Mucosa of stomach (tissue), 1 donor: ENCODE results near the gene SALL4.
A peak's percentile ranks its signal among the peaks of the same experiment; 100 is the strongest.
"Not testable (repeated sequence)": the region's sequence is repeated elsewhere in the genome, so short reads cannot be mapped to it uniquely, and the experiment has no call there.

Source experiments
- H3K27me3 ChIP-seq: one replicate; pipeline ENCODE4 v1.7.0; 2013; ENCODE audit warnings: mild to moderate bottlenecking, low read length; ENCODE audit not compliant: control insufficient read depth, insufficient read depth
- H3K36me3 ChIP-seq: one replicate; pipeline ENCODE4 v1.7.0; 2013; ENCODE audit warnings: low read length; ENCODE audit not compliant: control insufficient read depth, insufficient read depth
- H3K4me1 ChIP-seq: one replicate; pipeline ENCODE4 v1.7.0; 2013; ENCODE audit warnings: mild to moderate bottlenecking, low read length; ENCODE audit not compliant: control insufficient read depth, insufficient read depth
- H3K4me3 ChIP-seq: one replicate; pipeline ENCODE4 v1.7.0; 2013; ENCODE audit warnings: low read length
- H3K9ac ChIP-seq: one replicate; pipeline ENCODE4 v1.7.0; 2013; ENCODE audit warnings: mild to moderate bottlenecking, low read length, moderate library complexity
- H3K9me3 ChIP-seq: one replicate; pipeline ENCODE4 v1.7.0; 2013; ENCODE audit warnings: mild to moderate bottlenecking, low read length, moderate library complexity; ENCODE audit not compliant: control insufficient read depth
- donor health status: Pancreatic carcinoma.

The SALL4 gene

DNA sequence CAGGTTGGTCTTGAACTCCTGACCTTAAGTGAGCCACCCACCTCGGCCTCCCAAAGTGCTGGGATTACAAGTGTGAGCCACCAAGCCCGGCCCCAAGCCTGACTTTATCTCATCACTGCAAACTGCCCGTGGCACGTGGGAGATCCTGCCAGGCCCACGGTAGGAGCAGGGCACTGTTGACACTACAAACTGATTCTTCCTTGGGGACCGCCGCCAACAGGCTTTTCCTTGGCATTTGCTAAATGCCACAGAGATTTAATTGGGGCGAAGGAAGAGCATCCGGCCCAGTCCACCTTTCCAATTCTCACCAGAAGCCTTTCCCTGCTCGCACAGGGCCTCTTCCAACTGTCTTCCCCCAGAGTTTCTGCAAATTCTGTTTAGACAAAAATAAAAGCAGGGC lies 45.1 kb downstream of the SALL4 start:
- no peaks in the 10 kb centered on the region for H3K36me3 ChIP-seq
- H3K27me3 ChIP-seq = no peaks in the 10 kb centered on the region
- peaks cover 59% of the 10 kb centered on the region for H3K4me1 ChIP-seq
- H3K9ac ChIP-seq = no peak overlapping the region
- no peaks in the 10 kb centered on the region for H3K9me3 ChIP-seq
- H3K4me3 ChIP-seq = no peak overlapping the region

DNA sequence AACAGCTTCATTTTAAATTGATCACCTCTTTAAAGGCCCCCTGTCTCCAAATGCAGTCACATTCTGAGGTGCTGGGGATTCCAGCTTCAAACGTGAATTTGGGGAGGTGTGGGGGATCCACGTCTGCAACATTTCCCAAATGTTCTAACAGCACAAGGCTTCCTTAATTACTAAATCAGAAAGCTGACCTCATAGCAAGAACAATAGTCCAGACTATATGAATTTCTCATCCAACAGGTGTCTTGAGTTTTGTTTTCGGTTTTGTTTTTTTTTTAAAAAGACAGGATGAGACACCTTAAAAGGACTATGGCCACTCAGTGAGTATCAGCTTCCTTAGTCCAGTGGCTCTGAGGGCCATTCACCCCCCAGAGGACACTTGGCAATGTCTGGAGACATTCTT lies 45.7 kb downstream of the SALL4 start:
- Histone ChIP-seq H3K4me1 (peaks cover 61% of the 10 kb centered on the region), H3K27me3 (no peaks in the 10 kb centered on the region), H3K9me3 (no peaks in the 10 kb centered on the region), H3K36me3 (no peaks in the 10 kb centered on the region), H3K4me3 (no peak overlapping the region), H3K9ac (no peak overlapping the region)

DNA sequence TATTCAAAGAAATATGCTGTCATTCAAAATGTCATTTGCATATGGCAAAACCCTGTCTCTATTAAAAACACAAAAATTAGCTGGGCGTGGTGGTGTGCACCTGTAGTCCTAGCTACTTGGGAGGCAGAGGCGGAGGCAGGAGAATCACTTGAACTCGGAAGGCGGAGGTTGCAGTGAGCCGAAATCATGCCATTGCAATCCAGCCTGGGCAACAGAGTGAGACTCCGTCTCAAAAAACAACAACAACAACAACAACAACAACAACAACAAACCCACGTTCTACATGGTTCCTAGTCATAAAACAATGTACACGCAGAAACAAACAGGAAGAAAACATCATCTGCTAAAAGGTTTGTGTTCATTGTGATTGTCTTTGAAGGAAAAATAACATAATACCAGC lies 49.1 kb downstream of the SALL4 start:
- H3K9me3 ChIP-seq, H3K36me3 ChIP-seq, H3K27me3 ChIP-seq, H3K4me3 ChIP-seq, H3K9ac ChIP-seq: not testable (repeated sequence)
- H3K4me1 ChIP-seq = peaks cover 52% of the 10 kb centered on the region

DNA sequence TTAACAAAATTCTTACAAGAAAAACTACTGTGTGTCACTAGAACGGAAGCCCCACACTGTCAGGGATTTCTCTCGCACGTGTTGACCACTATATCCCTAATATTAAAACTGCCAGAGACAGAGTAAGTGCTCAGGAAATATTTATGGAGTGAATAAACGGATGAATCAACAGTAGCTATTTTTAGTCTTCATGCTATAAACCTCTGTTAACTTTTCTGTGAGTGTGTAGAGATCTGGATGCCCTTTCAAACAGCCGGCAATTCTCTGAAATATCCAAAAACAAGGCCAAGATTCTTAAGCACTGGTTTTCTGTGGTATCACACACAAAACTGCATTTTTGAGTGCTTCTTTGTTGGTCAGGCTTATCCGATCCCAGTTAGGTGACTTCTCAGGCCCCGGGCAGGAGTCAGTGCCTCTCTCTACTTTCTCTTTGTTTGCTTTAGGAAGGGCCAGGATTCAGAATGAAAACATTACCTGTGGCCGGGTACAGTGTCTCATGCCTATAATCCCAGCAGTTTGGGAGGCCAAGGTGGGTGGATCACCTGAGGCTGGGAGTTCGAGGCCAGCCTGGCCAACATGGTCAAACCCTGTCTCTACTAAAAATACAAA lies 49.9 kb downstream of the SALL4 start:
- H3K9ac ChIP-seq = peak overlapping the region; percentile 54
- peaks cover 50% of the 10 kb centered on the region for H3K4me1 ChIP-seq
- H3K9me3 ChIP-seq = no peaks in the 10 kb centered on the region
- no peaks in the 10 kb centered on the region for H3K36me3 ChIP-seq
- no peak overlapping the region for H3K4me3 ChIP-seq
- no peaks in the 10 kb centered on the region for H3K27me3 ChIP-seq

DNA sequence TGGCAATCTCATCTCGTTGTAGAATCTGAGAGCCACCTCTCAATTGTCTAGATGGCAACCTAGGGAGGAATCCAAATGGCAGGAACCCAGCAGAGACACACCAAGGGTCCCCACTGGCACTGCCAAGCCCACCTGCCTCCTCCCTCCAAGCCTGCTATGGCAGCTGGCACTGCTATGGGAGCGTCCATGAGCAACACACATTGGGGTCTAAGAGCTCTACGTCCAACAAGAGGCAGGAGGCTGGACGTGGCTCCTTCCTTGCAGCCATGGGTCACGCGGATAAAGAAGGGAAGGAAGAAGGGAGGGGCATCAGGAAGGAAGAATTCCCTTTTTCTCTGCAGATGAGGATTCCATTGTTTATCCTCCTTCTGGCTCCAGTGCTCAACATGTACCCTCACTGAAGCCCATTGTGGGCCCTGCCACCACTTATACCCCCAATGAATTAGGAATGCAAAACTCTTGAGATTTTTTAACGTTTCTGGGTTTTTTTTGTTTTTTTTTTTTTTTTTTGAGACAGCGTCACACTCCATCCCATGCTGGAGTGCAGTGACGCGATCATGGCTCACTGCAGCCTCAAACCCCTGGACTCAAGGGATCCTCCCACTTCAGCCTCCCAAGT lies 51.4 kb downstream of the SALL4 start:
- Histone ChIP-seq H3K4me3 (no peak overlapping the region), H3K9ac (peak overlapping the region; percentile 65), H3K27me3 (no peaks in the 10 kb centered on the region), H3K36me3 (no peaks in the 10 kb centered on the region), H3K4me1 (peaks cover 47% of the 10 kb centered on the region), H3K9me3 (no peaks in the 10 kb centered on the region)

DNA sequence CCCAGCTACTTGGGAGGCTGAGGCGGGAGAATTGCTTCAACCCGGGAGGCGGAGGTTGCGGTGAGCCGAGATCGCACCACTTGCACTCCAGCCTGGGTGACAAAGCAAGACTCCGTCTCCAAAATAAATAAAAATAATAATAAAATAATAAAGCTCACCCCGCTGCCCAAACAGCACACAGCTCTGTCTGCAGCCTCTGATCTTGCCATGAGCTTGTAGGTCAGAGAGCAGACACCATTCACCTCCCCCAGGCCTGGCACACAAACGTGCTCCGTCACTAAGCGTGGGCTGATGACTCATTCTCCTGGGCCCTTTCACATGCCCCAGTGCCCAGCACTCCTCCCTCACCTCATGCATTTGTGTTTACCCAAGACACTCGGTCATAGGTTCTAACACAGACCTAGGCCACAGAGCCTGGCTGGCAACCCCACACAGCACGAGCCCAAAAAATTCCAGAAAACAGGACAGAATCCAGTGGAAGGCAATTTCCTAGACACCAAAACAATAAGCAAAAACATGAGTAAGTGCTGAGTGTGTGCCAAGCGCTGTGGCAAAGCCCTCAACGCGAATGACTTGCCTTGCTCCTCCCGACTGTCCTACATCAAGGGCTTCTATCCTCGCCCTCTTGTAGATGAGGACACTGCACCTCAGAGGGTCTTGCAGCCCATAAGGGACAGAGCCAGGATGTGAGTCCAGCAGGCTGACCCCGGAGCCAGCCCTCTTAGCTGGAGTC lies 52.1 kb downstream of the SALL4 start:
- no peaks in the 10 kb centered on the region for H3K27me3 ChIP-seq
- H3K36me3 ChIP-seq = no peaks in the 10 kb centered on the region
- no peaks in the 10 kb centered on the region for H3K9me3 ChIP-seq
- H3K4me3 ChIP-seq = no peak overlapping the region
- peaks cover 51% of the 10 kb centered on the region for H3K4me1 ChIP-seq
- peak overlapping the region; percentile 65 for H3K9ac ChIP-seq

DNA sequence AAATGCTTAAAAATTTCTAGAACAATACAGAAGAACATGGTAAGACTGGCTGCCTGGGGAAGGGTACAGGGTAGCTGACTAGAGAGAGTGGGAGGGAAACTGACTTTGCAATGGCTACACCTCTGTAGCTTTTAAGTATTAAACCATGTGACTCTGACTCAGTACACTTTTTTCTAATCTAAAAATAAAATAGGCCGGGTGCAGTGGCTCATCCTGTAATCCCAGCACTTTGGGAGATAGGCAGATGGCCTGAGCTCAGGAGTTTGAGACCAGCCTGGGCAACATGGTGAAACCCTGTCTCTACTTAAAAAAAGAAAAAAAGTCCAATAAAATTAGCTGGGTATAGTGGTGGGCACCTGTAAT lies 52.7 kb downstream of the SALL4 start:
- H3K27me3 ChIP-seq = no peaks in the 10 kb centered on the region
- peak overlapping the region; percentile 32 for H3K9ac ChIP-seq
- no peaks in the 10 kb centered on the region for H3K36me3 ChIP-seq
- H3K4me3 ChIP-seq = no peak overlapping the region
- peaks cover 56% of the 10 kb centered on the region for H3K4me1 ChIP-seq
- H3K9me3 ChIP-seq = no peaks in the 10 kb centered on the region

DNA sequence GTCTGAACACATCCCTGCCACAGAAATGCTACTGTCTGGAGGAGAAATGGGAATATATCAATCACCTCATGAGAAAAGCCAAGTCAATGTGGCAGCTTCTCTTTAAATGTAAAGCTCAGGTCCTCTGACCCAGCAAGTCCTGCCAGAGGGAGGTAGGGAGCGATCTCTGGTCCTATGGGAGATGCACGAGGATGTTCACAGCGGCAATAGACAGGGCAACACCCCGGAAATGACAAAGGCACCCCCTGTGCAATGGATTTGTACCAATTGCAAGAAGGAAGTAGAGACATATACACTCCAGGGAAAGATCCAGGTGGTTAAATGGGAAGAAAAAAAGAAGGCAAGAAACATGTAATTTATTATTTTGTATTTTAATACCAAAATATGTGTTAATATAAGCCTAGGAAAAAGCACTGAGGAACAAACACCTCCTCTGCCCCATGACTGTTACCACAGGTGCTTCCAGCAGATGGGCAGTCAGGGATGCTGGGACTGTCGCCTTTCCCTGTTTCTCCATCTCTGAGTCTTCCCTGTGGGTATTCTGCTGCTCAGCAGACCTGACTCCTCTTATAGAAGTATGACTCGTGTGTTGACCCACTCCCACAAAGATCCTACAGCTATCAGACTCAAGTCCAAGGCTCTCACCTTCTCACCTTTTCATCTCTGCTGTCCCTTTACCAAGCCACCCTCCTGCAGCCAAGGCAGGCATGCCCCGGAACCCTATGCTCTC lies 55.0 kb downstream of the SALL4 start:
- Histone ChIP-seq H3K9me3 (no peaks in the 10 kb centered on the region), H3K36me3 (no peaks in the 10 kb centered on the region), H3K27me3 (no peaks in the 10 kb centered on the region), H3K4me1 (peaks cover 63% of the 10 kb centered on the region), H3K9ac (peak overlapping the region; percentile 17), H3K4me3 (no peak overlapping the region)

DNA sequence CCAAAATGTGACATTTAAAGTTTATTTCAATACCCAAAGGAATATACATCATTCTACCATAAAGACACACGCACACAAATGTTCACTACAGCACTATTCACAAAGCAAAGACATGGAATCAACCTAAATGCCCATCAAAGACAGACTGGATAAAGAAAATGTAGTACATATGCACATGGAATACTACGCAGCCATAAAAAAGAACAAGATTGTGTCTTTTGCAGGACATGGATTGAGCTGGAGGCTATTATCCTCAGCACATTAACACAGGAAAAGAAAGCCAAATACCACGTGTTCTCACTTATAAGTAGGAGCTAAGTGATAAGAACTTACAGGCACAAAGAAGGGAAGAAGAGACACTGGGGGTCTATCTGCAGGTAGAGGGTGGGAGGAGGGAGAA lies 56.5 kb downstream of the SALL4 start:
- H3K27me3 ChIP-seq = no peaks in the 10 kb centered on the region
- H3K9ac ChIP-seq = no peak overlapping the region
- H3K4me3 ChIP-seq = no peak overlapping the region
- H3K36me3 ChIP-seq = no peaks in the 10 kb centered on the region
- no peaks in the 10 kb centered on the region for H3K9me3 ChIP-seq
- peaks cover 64% of the 10 kb centered on the region for H3K4me1 ChIP-seq

DNA sequence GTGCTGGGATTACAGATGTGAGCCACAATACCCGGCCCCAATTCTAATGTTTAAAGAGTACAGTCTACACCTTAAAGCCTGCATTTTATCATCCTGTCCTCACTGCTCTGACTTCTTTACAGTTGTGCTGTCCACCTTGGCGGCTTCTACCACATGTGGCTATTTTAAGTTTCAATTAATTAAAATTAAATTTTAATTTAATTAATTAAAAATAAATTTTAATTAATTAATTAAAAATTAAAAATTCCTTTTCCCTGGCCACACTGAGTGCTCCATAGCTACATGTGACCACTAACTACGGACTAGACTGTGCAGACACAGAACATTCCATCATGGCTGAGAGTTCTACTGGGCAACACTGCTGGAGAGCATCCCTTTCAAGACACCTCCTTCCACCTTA lies 61.5 kb downstream of the SALL4 start:
- Histone ChIP-seq H3K9ac (no peak overlapping the region), H3K4me1 (peaks cover 81% of the 10 kb centered on the region), H3K4me3 (no peak overlapping the region), H3K27me3 (no peaks in the 10 kb centered on the region), H3K36me3 (no peaks in the 10 kb centered on the region), H3K9me3 (no peaks in the 10 kb centered on the region)

DNA sequence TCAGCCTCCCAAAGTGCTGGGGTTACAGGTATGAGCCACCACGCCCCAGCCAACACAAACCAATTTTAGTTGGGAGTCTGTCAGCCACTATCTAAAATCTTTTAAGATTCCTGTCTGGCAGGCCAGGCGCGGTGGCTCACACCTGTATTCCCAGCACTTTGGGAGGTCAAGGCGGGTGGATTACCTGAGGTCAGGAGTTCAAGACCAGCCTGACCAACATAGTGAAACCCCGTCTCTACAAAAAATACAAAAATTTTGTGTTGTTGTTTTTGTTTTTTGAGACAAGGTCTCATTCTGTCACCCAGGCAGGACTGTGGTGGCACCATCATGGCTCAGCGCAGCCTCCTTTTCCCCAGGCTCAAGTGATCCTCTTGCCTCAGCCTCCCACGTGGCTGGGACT lies 62.0 kb downstream of the SALL4 start:
- H3K36me3 ChIP-seq, H3K4me3 ChIP-seq, H3K9ac ChIP-seq, H3K9me3 ChIP-seq, H3K27me3 ChIP-seq: not testable (repeated sequence)
- H3K4me1 ChIP-seq = peaks cover 83% of the 10 kb centered on the region

DNA sequence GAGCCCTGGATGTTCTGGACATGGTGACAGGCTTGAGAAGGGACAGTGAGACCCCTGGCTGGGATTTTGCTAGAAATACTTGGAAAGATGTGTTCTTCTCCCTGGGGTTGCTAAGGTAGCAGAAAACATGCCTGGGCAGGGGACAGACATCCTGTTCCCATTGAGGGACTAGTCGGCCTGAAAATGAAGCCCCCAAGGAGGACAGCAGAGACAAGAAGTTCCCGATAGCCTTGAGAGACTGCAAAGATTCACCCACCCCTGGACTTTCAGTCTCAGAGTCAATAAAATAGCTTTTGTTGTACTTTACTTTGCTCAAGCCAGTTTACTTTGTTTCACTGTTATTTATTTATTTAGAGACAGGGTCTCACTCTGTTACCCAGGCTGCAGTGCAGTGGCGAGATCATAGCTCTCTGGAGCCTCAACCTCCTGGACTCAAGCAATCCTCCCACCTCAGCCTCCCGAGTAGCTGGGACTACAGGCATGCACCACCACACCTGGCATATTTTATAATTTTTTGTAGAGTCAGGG lies 62.5 kb downstream of the SALL4 start:
- H3K9ac ChIP-seq = peak overlapping the region; percentile 39
- no peaks in the 10 kb centered on the region for H3K36me3 ChIP-seq
- no peaks in the 10 kb centered on the region for H3K9me3 ChIP-seq
- peaks cover 82% of the 10 kb centered on the region for H3K4me1 ChIP-seq
- H3K4me3 ChIP-seq = no peak overlapping the region
- H3K27me3 ChIP-seq = no peaks in the 10 kb centered on the region
